WTC11 (cell line): Measurements from ENCODE around the gene CTNND2.

Experiments
- CBFB ChIP-seq: sonication (generic); formaldehyde crosslinking; IDR thresholded peaks from 2 replicates; pipeline ENCODE4 v1.8.1; 2022; ENCODE audit warnings: mild to moderate bottlenecking, low read depth, missing genetic modification reagents
- CREB1 ChIP-seq: sonication (generic); formaldehyde crosslinking; IDR thresholded peaks from 2 replicates; pipeline ENCODE4 v1.8.0; 2023; ENCODE audit warnings: mild to moderate bottlenecking, missing genetic modification reagents
- CTCF ChIP-seq: fragments of 200-600 bp; IDR thresholded peaks from 2 replicates; pipeline ENCODE4 v1.8.0; 2022; ENCODE audit warnings: antibody characterized with exemption
- ESRRA ChIP-seq: sonication (generic); formaldehyde crosslinking; IDR thresholded peaks from 2 replicates; pipeline ENCODE4 v1.8.1; 2022; ENCODE audit warnings: mild to moderate bottlenecking, missing genetic modification reagents, borderline replicate concordance
- NR2C2 ChIP-seq: sonication (generic); formaldehyde crosslinking; IDR thresholded peaks from 2 replicates; pipeline ENCODE4 v1.8.0; 2022; ENCODE audit warnings: mild to moderate bottlenecking, missing genetic modification reagents
- NR3C1 ChIP-seq: sonication (generic); formaldehyde crosslinking; conservative IDR thresholded peaks from 2 replicates; pipeline ENCODE4 v1.8.1; 2023; ENCODE audit warnings: low read depth, mild to moderate bottlenecking, missing genetic modification reagents
- PREB ChIP-seq: sonication (generic); formaldehyde crosslinking; IDR thresholded peaks from 2 replicates; pipeline ENCODE4 v1.8.1; 2022; ENCODE audit warnings: mild to moderate bottlenecking, missing genetic modification reagents, moderate library complexity, borderline replicate concordance
- SP1 ChIP-seq: sonication (generic); formaldehyde crosslinking; conservative IDR thresholded peaks from 2 replicates; pipeline ENCODE4 v1.8.1; 2022; ENCODE audit warnings: missing genetic modification reagents
- ZNF121 ChIP-seq: sonication (generic); formaldehyde crosslinking; IDR thresholded peaks from 2 replicates; pipeline ENCODE4 v1.8.0; 2023; ENCODE audit warnings: missing genetic modification reagents
- ZNF423 ChIP-seq: fragments of 250-450 bp; sonication (Bioruptor Pico); IDR thresholded peaks from 2 replicates; pipeline ENCODE4 v2.1.2; 2022; ENCODE audit warnings: mild to moderate bottlenecking, moderate library complexity
- ZNF512 ChIP-seq: sonication (generic); formaldehyde crosslinking; IDR thresholded peaks from 2 replicates; pipeline ENCODE4 v1.8.1; 2022; ENCODE audit warnings: missing genetic modification reagents, borderline replicate concordance

DNA sequence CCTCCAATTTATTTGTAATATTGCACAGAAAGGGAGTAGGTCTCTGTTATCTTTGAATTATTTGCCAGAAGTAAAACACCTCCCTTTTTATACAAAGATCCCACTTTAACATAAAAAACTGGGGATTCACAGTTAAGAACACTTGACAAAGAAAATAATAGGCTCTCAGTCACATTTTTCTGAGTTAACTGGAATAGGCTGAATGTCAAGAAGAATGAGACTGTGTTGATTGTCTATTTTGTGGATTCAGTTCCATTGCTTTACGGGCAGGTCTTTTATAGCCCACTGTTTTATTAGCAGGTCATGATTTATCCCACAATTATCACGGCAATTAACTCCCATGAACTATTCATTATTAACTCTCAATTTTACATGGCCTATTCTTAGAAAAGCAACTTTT lies 427.4 kb downstream of the CTNND2 start:
- TF ChIP-seq ZNF423 (CRISPR knock-in tag) = no peak
- no peak for TF ChIP-seq CREB1 (CRISPR knock-in tag)
- no peak for TF ChIP-seq CTCF
- no peak for TF ChIP-seq ZNF512 (CRISPR knock-in tag)
- TF ChIP-seq SP1 (CRISPR knock-in tag) = no peak
- no peak for TF ChIP-seq ESRRA (CRISPR knock-in tag)
- TF ChIP-seq PREB (CRISPR knock-in tag) = no peak
- TF ChIP-seq NR2C2 (CRISPR knock-in tag) = no peak
- no peak for TF ChIP-seq NR3C1 (CRISPR knock-in tag)
- TF ChIP-seq ZNF121 = no peak
- no peak for TF ChIP-seq CBFB (CRISPR knock-in tag)
